PC-3 (cell line): ENCODE data around the gene LAMA3. TPM values are rescaled to one million over a fixed set of nuclear protein-coding genes. Genes with fewer than 3 reads are reported as not detected.

Source experiments
- ATAC-seq: fragments of 200-7000 bp; cut with Tn5 transposase; 2 replicates; pipeline ENCODE4 v1.9.1; 2020; ENCODE audit warnings: mild to moderate bottlenecking, moderate library complexity
- BruUV-seq: library from RNA; stranded (reverse); fragments of 400-500 nt; replicated peaks from 2 replicates; lab custom pipeline; 2021; lab: Mats Ljungman, UMichigan
- CTCF ChIA-PET: fragments of 300-600 bp; sonication (Branson Sonifier 250); formaldehyde crosslinking; loops from one replicate; lab custom pipeline; 2022; ENCODE audit warnings: antibody characterized with exemption; lab: Charles Lee
- POLR2A ChIA-PET: fragments of 300-600 bp; sonication (Branson Sonifier 250); formaldehyde crosslinking; loops from one replicate; lab custom pipeline; 2022; ENCODE audit warnings: antibody characterized with exemption; ENCODE audit not compliant: unreplicated experiment; lab: Charles Lee
- DNase-seq: peaks from one replicate; pipeline ENCODE4 v3.0.0-alpha.2; 2015
- H2AFZ ChIP-seq: fragments of 300-600 bp; sonication (generic); 2 replicates; pipeline ENCODE4 v1.6.0; 2016; ENCODE audit warnings: antibody characterized with exemption, low read length
- H3F3A ChIP-seq: fragments of 300-600 bp; sonication (generic); one replicate; pipeline ENCODE4 v1.6.0; 2017; ENCODE audit warnings: antibody characterized with exemption, low read length, control low read depth, mild to moderate bottlenecking; ENCODE audit not compliant: unreplicated experiment
- H3K27ac ChIP-seq: fragments of 300-600 bp; sonication (generic); 2 replicates; pipeline ENCODE4 v1.5.1; 2016; ENCODE audit warnings: mild to moderate bottlenecking, low read length
- H3K27me3 ChIP-seq: fragments of 300-600 bp; sonication (generic); 2 replicates; pipeline ENCODE4 v1.6.1; 2016; ENCODE audit warnings: low read length, mixed read lengths
- H3K36me3 ChIP-seq: fragments of 300-600 bp; sonication (generic); 2 replicates; pipeline ENCODE4 v1.6.1; 2016; ENCODE audit warnings: low read depth, mixed run types, low read length, mixed read lengths
- H3K4me1 ChIP-seq: fragments of 300-600 bp; sonication (generic); 2 replicates; pipeline ENCODE4 v1.5.1; 2016; ENCODE audit warnings: low read length; ENCODE audit not compliant: insufficient read depth
- H3K4me2 ChIP-seq: fragments of 300-600 bp; sonication (generic); 2 replicates; pipeline ENCODE4 v1.6.0; 2016; ENCODE audit warnings: low read length
- H3K4me3 ChIP-seq: fragments of 300-600 bp; sonication (generic); 2 replicates; pipeline ENCODE4 v1.5.1; 2016; ENCODE audit warnings: mild to moderate bottlenecking, low read length, mixed read lengths
- H3K79me2 ChIP-seq: fragments of 300-600 bp; sonication (generic); 2 replicates; pipeline ENCODE4 v1.6.1; 2017; ENCODE audit warnings: low read length, mixed read lengths
- H3K9ac ChIP-seq: fragments of 300-600 bp; sonication (generic); 2 replicates; pipeline ENCODE4 v1.6.0; 2016; ENCODE audit warnings: mild to moderate bottlenecking, low read length
- H3K9me2 ChIP-seq: fragments of 300-600 bp; sonication (generic); replicated peaks from 2 replicates; pipeline ENCODE4 v1.6.1; 2016; ENCODE audit warnings: mixed run types, low read length, mixed read lengths
- H3K9me3 ChIP-seq: fragments of 300-600 bp; sonication (generic); 2 replicates; pipeline ENCODE4 v1.6.1; 2016; ENCODE audit warnings: low read length, mixed read lengths
- H4K20me1 ChIP-seq: fragments of 300-600 bp; sonication (generic); 2 replicates; pipeline ENCODE4 v1.6.1; 2016; ENCODE audit warnings: low read length, mixed read lengths
- EZH2 ChIP-seq: fragments of 300-600 bp; sonication (generic); IDR thresholded peaks from one replicate; pipeline ENCODE4 v1.6.1; 2017; ENCODE audit warnings: antibody characterized with exemption, mild to moderate bottlenecking, low read length; ENCODE audit not compliant: unreplicated experiment
- EZH2phosphoT487 ChIP-seq: fragments of 300-600 bp; sonication (generic); IDR thresholded peaks from 2 replicates; pipeline ENCODE4 v1.6.1; 2018; ENCODE audit warnings: mild to moderate bottlenecking, antibody characterized with exemption, low read length, borderline replicate concordance
- intact Hi-C: fragments of 100-400 bp; cut with micrococcal nuclease; formaldehyde crosslinking; loops from 2 replicates; pipeline ENCODE4 v1.9.0; 2023
- total RNA-seq: library from RNA; depleted of rRNA; stranded (reverse); fragments of >200 nt; gene quantifications from 2 replicates; pipeline ENCODE4 v1.2.3, GENCODE V29; 2014
- TF ChIP-seq, protein P1 (sequence below): fragments of 300-600 bp; sonication (generic); conservative IDR thresholded peaks from 2 replicates; pipeline ENCODE4 v1.5.1; 2017; ENCODE audit warnings: antibody characterized with exemption, low read depth, mild to moderate bottlenecking, low read length

The LAMA3 gene
- total RNA-seq, 1 experiment from 2014 or later: 224 TPM

DNA sequence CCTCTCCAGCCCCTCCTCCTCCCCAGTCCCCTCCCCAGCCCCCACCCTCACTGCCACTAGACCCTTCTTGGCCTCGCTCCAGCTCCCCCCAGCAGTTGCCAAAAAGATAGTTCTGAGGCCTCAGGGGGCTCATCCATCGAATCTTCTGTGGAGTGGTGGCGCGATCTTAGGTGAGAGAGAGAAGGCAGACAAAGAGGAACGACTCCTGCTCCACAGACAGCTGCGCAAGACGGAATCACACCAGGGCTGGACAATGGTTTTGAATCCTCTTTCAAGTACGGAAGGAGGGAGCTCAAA, 68.1 kb downstream of the LAMA3 start:
- no peaks in the 10 kb centered on the region for H3K9me3 ChIP-seq
- no peak overlapping the region for H3K27ac ChIP-seq
- no peak overlapping the region for H3K9ac ChIP-seq
- no peak overlapping the region for H2AFZ ChIP-seq
- H3K36me3 ChIP-seq: peaks cover 51% of the 10 kb centered on the region
- no peaks in the 10 kb centered on the region for H3F3A ChIP-seq
- no peaks in the 10 kb centered on the region for H4K20me1 ChIP-seq
- H3K4me2 ChIP-seq: no peak overlapping the region
- no peaks in the 10 kb centered on the region for H3K27me3 ChIP-seq
- ChIA-PET CTCF (no interaction called here), POLR2A (no interaction called here)
- ATAC-seq (no peak), DNase-seq (no peak)
- TF ChIP-seq EZH2phosphoT487: no peak
- no peak for TF ChIP-seq EZH2
- TF ChIP-seq, protein P1, sequence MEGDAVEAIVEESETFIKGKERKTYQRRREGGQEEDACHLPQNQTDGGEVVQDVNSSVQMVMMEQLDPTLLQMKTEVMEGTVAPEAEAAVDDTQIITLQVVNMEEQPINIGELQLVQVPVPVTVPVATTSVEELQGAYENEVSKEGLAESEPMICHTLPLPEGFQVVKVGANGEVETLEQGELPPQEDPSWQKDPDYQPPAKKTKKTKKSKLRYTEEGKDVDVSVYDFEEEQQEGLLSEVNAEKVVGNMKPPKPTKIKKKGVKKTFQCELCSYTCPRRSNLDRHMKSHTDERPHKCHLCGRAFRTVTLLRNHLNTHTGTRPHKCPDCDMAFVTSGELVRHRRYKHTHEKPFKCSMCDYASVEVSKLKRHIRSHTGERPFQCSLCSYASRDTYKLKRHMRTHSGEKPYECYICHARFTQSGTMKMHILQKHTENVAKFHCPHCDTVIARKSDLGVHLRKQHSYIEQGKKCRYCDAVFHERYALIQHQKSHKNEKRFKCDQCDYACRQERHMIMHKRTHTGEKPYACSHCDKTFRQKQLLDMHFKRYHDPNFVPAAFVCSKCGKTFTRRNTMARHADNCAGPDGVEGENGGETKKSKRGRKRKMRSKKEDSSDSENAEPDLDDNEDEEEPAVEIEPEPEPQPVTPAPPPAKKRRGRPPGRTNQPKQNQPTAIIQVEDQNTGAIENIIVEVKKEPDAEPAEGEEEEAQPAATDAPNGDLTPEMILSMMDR: no peak
- intact Hi-C loops: no loop called here
- no peak overlapping the region for H3K4me3 ChIP-seq
- no TSS peak for BruUV-seq
- H3K79me2 ChIP-seq: no peaks in the 10 kb centered on the region
- H3K4me1 ChIP-seq: no peaks in the 10 kb centered on the region
- H3K9me2 ChIP-seq: no peaks in the 10 kb centered on the region

DNA sequence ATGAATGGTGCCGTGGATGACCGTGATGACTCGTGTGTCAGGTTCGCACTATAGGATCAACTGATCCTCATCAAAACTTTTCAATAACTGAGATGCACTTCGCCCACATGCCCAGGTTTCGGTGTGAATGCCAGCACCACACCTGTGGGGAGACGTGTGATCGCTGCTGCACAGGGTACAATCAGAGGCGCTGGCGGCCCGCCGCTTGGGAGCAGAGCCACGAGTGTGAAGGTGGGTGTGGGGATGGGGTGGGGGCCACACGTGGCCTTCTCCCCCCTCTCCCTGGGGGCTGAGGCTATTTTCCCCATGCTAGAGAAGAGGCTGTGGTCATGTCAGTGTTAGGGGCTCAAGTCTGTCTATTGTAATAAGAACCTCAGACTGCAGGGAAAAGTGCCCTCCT, 69.0 kb downstream of the LAMA3 start:
- no peaks in the 10 kb centered on the region for H3F3A ChIP-seq
- CTCF ChIA-PET: no interaction called here
- ATAC-seq (no peak), DNase-seq (no peak)
- POLR2A ChIA-PET: no interaction called here
- BruUV-seq: no TSS peak
- TF ChIP-seq, protein P1: no peak
- TF ChIP-seq EZH2phosphoT487 (no peak), EZH2 (no peak)
- H3K4me3 ChIP-seq: no peak overlapping the region
- no peak overlapping the region for H3K9ac ChIP-seq
- H3K79me2 ChIP-seq: no peaks in the 10 kb centered on the region
- no peak overlapping the region for H3K4me2 ChIP-seq
- H2AFZ ChIP-seq: no peak overlapping the region
- H3K9me3 ChIP-seq: no peaks in the 10 kb centered on the region
- intact Hi-C loops: no loop called here
- no peaks in the 10 kb centered on the region for H3K9me2 ChIP-seq
- H3K36me3 ChIP-seq: peaks cover 48% of the 10 kb centered on the region
- no peak overlapping the region for H3K27ac ChIP-seq
- no peaks in the 10 kb centered on the region for H3K27me3 ChIP-seq
- H4K20me1 ChIP-seq: no peaks in the 10 kb centered on the region
- no peaks in the 10 kb centered on the region for H3K4me1 ChIP-seq

DNA sequence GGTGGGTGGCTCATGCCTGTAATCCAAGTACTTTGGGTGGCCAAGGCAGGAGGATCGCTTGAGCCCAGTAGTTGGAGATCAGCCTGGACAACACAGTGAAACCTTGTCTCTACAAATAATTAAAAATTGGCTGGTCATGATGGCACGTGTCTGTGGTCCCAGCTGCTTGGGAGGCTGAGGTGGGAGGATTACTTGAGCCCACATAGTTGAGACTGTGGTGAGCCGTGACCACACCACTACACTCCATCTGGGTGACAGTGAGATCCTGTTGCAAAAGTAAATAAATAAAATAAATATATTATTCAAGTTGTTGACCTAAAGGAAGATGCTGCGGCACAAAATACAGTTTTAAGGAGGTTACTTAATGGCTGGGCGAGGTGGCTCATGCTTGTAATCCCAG, 72.7 kb downstream of the LAMA3 start:
- ChIA-PET POLR2A (no interaction called here), CTCF (no interaction called here)
- no peaks in the 10 kb centered on the region for H3K9me2 ChIP-seq
- H3K79me2 ChIP-seq: no peaks in the 10 kb centered on the region
- H3K36me3 ChIP-seq: peaks cover 47% of the 10 kb centered on the region
- no peaks in the 10 kb centered on the region for H3K27me3 ChIP-seq
- DNase-seq: no peak
- no peak overlapping the region for H3K4me3 ChIP-seq
- no peak overlapping the region for H3K9ac ChIP-seq
- H2AFZ ChIP-seq: no peak overlapping the region
- H3K4me2 ChIP-seq: no peak overlapping the region
- BruUV-seq: no TSS peak
- H3K4me1 ChIP-seq: no peaks in the 10 kb centered on the region
- no peak overlapping the region for H3K27ac ChIP-seq
- no peak for TF ChIP-seq EZH2
- TF ChIP-seq, protein P1: no peak
- TF ChIP-seq EZH2phosphoT487: no peak
- no peak for ATAC-seq
- no peaks in the 10 kb centered on the region for H4K20me1 ChIP-seq
- H3K9me3 ChIP-seq: no peaks in the 10 kb centered on the region
- no peaks in the 10 kb centered on the region for H3F3A ChIP-seq
- intact Hi-C loops: no loop called here
